HG03175 (cell line): ENCODE measurements around the gene DEDD2.
A peak's percentile ranks its signal among the peaks of the same experiment; 100 is the strongest.

Source experiments
- ATAC-seq: cut with Tn5 transposase; IDR thresholded peaks from one replicate; pipeline ENCODE4 v1.9.1; 2021; ENCODE audit warnings: mild to moderate bottlenecking, moderate library complexity; ENCODE audit not compliant: unreplicated experiment

Gene DEDD2

GRCh38 chr19:42248270-42249148, 31.0 kb upstream of the DEDD2 start:
- no peak for ATAC-seq

- no peak for ATAC-seq
Observed at GRCh38 chr19:42247640-42248199, 30.2 kb upstream of the DEDD2 start.

GRCh38 chr19:42246922-42247639, 29.6 kb upstream of the DEDD2 start:
- no peak for ATAC-seq

GRCh38 chr19:42246143-42246921, 28.9 kb upstream of the DEDD2 start:
- ATAC-seq = no peak

DNA sequence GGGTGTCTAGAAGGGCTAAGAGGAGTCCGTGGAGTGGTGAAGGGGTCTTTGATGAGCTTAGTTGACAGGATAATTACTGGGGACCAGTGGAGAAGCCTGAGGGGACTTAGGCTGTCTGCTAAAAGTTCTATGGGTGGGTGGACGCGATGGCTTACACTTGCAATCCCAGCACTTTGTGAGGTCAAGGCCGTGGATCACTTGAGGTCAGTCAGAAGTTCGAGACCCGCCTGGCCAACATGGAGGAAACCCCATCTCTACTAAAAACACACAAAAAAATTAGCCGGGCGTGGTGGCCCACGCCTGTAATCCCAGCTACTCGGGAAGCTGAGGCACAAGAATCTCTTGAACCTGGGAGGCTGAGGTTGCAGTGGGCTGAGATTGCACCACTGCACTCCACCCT, 27.8 kb upstream of the DEDD2 start:
- ATAC-seq = no peak

DNA sequence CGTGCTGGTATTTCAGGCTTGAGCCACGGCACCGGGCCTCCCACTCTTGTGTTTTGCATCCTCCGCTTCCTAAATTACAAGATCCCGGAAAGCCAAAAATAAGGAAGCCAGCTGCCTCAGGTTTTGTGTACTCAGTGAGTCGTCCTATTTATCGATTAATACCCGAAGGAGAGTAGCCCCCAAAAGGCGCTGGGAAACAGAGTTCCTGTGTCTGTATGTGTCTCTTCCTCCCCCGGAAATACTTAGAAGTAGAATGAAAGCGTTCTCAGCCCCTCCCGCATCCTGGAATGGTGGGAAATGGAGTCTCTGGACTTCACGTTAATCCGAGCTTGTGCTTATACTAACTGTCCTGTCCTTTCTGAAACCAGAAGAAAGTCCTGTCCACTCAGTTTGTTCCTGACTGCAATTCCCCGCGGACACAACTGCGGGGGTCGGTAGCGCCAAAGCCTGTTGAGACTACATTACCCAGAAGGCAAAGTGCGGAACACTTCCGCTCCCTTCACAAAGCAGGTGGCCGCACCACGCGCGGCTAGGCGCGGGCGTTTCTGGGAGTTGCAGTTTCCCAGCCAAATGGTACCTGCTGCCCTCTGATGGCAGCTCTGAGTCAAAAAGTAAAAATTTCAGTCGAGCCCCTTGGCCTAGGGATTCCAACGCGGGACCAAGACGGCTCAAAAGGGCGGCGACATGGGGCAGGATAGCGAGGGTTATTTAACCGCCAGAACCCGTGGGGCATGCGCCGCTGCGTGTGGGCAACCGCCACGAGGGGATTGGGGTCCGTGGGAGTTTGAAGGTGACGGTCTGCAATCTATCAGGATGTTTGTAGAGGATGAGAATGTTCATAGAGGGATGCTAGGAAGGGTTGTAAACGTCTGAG, 27.1 kb upstream of the DEDD2 start:
- ATAC-seq = peak; percentile 39

DNA sequence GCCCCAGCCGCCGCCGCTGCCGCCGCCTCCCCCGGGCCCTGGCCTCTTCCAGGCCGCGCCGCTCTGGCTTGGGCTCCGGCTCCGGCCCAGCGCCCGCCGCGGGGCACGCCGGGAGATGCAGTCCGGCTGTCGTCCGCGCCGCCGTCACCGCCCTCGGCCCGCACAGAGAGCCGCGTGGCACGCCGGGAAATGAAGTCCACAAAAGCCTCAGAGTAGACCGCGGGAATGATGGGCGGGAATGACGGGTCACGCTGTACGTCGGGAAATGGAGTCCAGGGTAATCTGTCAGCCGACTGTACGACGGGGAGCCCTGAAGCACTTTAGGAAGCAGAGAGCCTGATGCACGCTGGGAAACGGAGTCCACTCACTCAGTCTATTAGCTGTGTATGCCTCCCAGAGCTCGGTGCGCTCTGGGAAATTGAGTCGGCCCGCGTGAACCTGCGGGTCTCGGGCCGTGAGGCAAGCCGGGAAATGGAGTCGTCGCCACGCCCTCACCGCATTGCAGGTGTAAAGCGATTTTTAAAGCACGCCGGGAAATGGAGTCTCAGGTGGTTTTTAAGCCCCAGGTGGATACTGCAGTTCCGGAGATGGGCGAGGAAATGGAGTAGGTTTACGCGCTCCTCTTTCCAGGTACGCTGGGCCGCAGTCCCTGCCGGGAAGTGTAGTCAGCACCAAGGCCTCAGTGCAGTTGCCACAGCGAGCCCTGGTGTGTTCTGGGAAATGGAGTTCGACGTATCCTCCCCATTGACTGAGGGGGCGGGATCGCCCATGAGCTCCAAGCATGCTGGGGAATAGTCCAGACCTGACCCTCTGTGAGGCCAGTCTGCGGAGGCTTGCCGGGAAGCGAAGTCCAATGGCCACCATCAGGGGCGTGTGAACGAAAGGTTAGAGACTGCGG, 25.3 kb upstream of the DEDD2 start, which contains the start of gene GSK3A:
Gene GSK3A, minus strand, starts transcription at position 91 of the 898 bp plus-strand sequence. CDS start 137 bp downstream, outside the sequence.
- ATAC-seq = peak; percentile 66

DNA sequence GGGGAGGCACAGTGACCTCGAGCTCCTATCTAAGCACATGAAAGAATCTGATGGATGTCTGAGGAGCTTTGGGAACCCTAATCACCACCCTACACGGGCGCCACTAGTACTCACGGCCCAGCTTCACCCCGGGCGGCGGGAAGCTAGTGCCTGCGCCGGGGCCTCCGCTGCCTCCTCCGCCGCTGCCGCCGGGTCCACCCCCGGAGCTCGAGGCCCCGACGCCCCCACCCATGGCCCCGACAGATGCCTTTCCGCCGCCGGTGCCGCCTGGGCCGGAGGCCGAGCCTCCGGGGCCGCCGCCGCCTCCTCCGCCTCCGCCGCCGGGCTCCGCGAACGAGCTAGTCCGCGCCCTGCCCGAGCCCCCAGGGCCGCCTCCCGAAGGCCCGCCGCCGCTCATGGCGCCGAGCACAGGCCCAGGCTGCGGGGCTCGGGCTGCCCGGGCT, 24.6 kb upstream of the DEDD2 start:
- peak; percentile 4 for ATAC-seq

GRCh38 chr19:42241279-42241678, 23.8 kb upstream of the DEDD2 start:
- no peak for ATAC-seq

GRCh38 chr19:42239544-42240220, 22.2 kb upstream of the DEDD2 start:
- ATAC-seq = no peak

- no peak for ATAC-seq
Observed at GRCh38 chr19:42235181-42235580, 17.7 kb upstream of the DEDD2 start.

DNA sequence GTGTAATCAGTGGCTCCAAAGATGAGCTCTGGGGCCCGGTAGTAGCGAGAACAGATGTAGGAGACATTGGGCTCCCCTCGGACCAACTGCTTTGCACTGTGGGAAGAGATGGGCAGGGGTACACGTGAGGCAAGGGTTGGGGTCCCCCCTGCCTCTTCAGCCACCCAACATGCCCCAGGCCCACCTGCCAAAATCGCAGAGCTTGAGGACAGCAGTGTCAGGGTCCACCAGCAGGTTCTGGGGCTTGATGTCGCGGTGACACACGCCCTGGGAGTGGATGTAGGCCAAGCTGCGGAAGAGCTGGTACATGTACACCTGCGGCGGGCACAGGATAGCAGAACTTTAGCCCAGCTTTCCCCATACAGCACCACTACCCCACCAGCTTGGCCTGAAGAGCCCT, 16.9 kb upstream of the DEDD2 start:
- ATAC-seq = no peak

DNA sequence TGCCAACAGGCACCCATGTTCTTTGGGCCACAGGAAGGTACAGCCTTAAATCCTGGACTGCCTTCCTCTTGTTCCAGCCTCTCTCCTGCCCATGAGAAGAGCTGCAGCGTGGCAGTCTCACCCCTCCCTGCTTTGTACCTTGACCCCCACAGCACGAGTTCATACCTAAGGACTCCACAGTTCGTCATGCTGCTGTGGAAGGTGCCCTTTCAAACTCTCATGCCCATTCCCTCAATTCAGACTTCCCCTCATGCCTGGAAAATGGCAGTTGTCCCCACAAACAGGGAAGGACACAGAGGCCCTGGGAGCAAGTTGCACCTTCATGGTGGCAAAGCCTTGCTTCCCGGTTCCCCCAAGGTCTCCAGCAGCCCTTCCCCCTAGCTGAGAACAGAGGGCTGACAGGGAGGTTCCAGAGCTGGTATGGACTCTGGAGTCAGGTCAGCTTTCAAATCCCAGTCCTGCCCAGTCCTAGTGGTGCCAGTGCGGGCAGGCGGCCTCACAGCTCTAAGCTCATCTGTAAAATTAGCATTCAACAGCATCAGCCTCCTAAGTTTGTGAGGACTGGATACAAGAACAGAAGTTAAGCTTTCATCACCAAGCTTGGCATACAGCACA, 16.3 kb upstream of the DEDD2 start:
- ATAC-seq = no peak

GRCh38 chr19:42233106-42233505, 15.6 kb upstream of the DEDD2 start:
- ATAC-seq = no peak

- ATAC-seq = no peak
Observed at GRCh38 chr19:42232435-42232834, 15.0 kb upstream of the DEDD2 start.

- ATAC-seq = no peak
Observed at GRCh38 chr19:42230571-42230970, 13.1 kb upstream of the DEDD2 start.

- ATAC-seq = no peak
Observed at GRCh38 chr19:42229855-42230351, 12.4 kb upstream of the DEDD2 start.
